HFFc6 (cell line): Measurements from ENCODE around the gene PSG3. TPM values are rescaled to one million over a fixed set of nuclear protein-coding genes. Genes with fewer than 3 reads are reported as not detected.
"Not testable (repeated sequence)": the region's sequence is repeated elsewhere in the genome, so short reads cannot be mapped to it uniquely, and the experiment has no call there.

ENCODE experiments used
- DNase-seq: peaks from one replicate; pipeline ENCODE4 v3.0.0-alpha.2; 2018
- H3K27ac Mint-ChIP-seq: 2 replicates; pipeline ENCODE4 v1.8.0; 2020; ENCODE audit warnings: mild to moderate bottlenecking, mixed read lengths
- H3K27me3 Mint-ChIP-seq: 2 replicates; pipeline ENCODE4 v1.8.0; 2021; ENCODE audit warnings: mild to moderate bottlenecking, moderate library complexity, mixed read lengths; ENCODE audit not compliant: insufficient read depth
- H3K36me3 Mint-ChIP-seq: 2 replicates; pipeline ENCODE4 v1.8.0; 2021; ENCODE audit warnings: low read depth, mixed read lengths
- H3K4me1 Mint-ChIP-seq: 2 replicates; pipeline ENCODE4 v1.8.0; 2020; ENCODE audit warnings: low read depth, mixed read lengths
- H3K4me3 Mint-ChIP-seq: 2 replicates; pipeline ENCODE4 v1.8.0; 2020; ENCODE audit warnings: mild to moderate bottlenecking, moderate library complexity, mixed read lengths
- H3K9me3 Mint-ChIP-seq: 2 replicates; pipeline ENCODE4 v1.8.0; 2020; ENCODE audit warnings: mild to moderate bottlenecking, mixed read lengths
- total RNA-seq, 6 experiments: library from RNA; stranded (reverse); fragmentation: NEBNext Ultra II Directional; extraction: Animal tissue kit (Norgen Biotek cat#: 25700); gene quantifications; 2 replicates in 1 of 6; 3 replicates in 5 of 6; pipeline ENCODE4 v1.2.3, GENCODE V29; 2021
- TF ChIP-seq, protein P1 (sequence below): fragments of 200-600 bp; sonication (generic); IDR thresholded peaks from 2 replicates; pipeline ENCODE4 v1.5.0; 2021; ENCODE audit warnings: antibody characterized with exemption, mild to moderate bottlenecking

The PSG3 gene
- total RNA-seq, 6 experiments from 2014 or later, result not detected

GRCh38 chr19:42710986-42711385 lies 29.3 kb downstream of the PSG3 start:
- H3K27ac Mint-ChIP-seq, H3K36me3 Mint-ChIP-seq, H3K4me3 Mint-ChIP-seq, DNase-seq, H3K9me3 Mint-ChIP-seq, H3K4me1 Mint-ChIP-seq: not testable (repeated sequence)
- peaks cover 43% of the 10 kb centered on the region for H3K27me3 Mint-ChIP-seq

GRCh38 chr19:42697884-42698283 lies 42.4 kb downstream of the PSG3 start:
- Mint-ChIP-seq H3K36me3 (no peaks in the 10 kb centered on the region), H3K27ac (no peak overlapping the region), H3K4me3 (no peak overlapping the region), H3K27me3 (peaks cover 14% of the 10 kb centered on the region), H3K4me1 (no peaks in the 10 kb centered on the region), H3K9me3 (no peaks in the 10 kb centered on the region)
- TF ChIP-seq, protein P1, sequence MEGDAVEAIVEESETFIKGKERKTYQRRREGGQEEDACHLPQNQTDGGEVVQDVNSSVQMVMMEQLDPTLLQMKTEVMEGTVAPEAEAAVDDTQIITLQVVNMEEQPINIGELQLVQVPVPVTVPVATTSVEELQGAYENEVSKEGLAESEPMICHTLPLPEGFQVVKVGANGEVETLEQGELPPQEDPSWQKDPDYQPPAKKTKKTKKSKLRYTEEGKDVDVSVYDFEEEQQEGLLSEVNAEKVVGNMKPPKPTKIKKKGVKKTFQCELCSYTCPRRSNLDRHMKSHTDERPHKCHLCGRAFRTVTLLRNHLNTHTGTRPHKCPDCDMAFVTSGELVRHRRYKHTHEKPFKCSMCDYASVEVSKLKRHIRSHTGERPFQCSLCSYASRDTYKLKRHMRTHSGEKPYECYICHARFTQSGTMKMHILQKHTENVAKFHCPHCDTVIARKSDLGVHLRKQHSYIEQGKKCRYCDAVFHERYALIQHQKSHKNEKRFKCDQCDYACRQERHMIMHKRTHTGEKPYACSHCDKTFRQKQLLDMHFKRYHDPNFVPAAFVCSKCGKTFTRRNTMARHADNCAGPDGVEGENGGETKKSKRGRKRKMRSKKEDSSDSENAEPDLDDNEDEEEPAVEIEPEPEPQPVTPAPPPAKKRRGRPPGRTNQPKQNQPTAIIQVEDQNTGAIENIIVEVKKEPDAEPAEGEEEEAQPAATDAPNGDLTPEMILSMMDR, result no peak
- no peak for DNase-seq

GRCh38 chr19:42695811-42696503 lies 44.3 kb downstream of the PSG3 start:
- no peak for DNase-seq
- H3K27ac Mint-ChIP-seq, result no peak overlapping the region
- no peaks in the 10 kb centered on the region for H3K36me3 Mint-ChIP-seq
- peaks cover 14% of the 10 kb centered on the region for H3K27me3 Mint-ChIP-seq
- H3K9me3 Mint-ChIP-seq, result no peaks in the 10 kb centered on the region
- TF ChIP-seq, protein P1, result no peak
- H3K4me3 Mint-ChIP-seq, result no peak overlapping the region
- H3K4me1 Mint-ChIP-seq, result no peaks in the 10 kb centered on the region

GRCh38 chr19:42693760-42694350 lies 46.4 kb downstream of the PSG3 start:
- Mint-ChIP-seq H3K9me3 (no peaks in the 10 kb centered on the region), H3K36me3 (no peaks in the 10 kb centered on the region), H3K27ac (no peak overlapping the region), H3K4me1 (no peaks in the 10 kb centered on the region), H3K4me3 (no peak overlapping the region), H3K27me3 (peaks cover 22% of the 10 kb centered on the region)
- TF ChIP-seq, protein P1, result peak; percentile 89
- peak; percentile 39 for DNase-seq

GRCh38 chr19:42683917-42684513 lies 56.3 kb downstream of the PSG3 start:
- Mint-ChIP-seq H3K4me1 (no peaks in the 10 kb centered on the region), H3K36me3 (peaks cover 8% of the 10 kb centered on the region), H3K27ac (no peak overlapping the region), H3K9me3 (peaks cover 10% of the 10 kb centered on the region), H3K27me3 (peaks cover 20% of the 10 kb centered on the region), H3K4me3 (no peak overlapping the region)
- DNase-seq, result no peak
- TF ChIP-seq, protein P1, result peak; percentile 98

DNA sequence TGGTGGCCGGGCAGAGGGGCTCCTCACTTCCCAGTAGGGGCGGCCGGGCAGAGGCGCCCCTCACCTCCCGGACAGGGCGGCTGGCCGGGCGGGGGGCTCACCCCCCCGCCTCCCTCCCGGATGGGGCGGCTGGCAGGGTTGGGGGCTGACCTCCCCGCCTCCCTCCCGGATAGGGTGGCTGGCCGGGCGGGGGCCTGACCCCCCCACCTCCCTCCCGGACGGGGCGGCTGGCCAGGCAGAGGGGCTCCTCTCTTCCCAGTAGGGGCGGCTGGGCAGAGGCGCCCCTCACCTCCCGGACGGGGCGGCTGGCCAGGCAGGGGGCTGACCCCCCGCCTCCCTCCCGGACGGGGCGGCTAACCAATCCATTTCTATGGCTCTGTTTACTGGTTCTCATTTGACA lies 64.0 kb downstream of the PSG3 start:
- not testable (repeated sequence) for H3K9me3 Mint-ChIP-seq, H3K36me3 Mint-ChIP-seq, H3K27ac Mint-ChIP-seq, DNase-seq, H3K4me1 Mint-ChIP-seq, H3K4me3 Mint-ChIP-seq, H3K27me3 Mint-ChIP-seq

DNA sequence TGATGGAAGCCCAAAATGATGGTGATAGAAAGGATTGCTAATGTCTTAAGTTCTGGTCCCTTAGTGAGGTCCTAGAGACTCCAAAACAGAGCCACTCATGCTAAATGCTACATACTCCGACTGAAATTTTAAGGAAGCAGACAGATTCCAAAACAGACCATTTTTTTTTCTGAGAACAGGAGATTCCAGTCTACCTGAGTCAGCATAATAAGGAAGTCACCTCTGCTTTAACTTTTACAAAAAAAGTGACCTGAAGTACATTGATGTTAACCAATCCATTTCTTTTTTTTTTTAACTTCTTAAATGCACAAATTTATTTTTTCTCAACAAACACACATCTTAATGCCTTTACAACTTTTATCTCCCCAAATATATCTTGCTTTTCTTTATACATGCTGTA lies 65.7 kb downstream of the PSG3 start:
- not testable (repeated sequence) for H3K27me3 Mint-ChIP-seq, H3K4me3 Mint-ChIP-seq, H3K4me1 Mint-ChIP-seq, DNase-seq, H3K27ac Mint-ChIP-seq, H3K36me3 Mint-ChIP-seq, H3K9me3 Mint-ChIP-seq
